ENCODE data around the gene ALOX15.
"Not testable (repeated sequence)": the region's sequence is repeated elsewhere in the genome, so short reads cannot be mapped to it uniquely, and the experiment has no call there.

Gene ALOX15

GRCh38 chr17:4632581-4632920, 8.9 kb downstream of the ALOX15 start:
- TF ChIP-seq CTCF (IDR thresholded peaks at IDR 0.05): no peak
- no peaks in the 10 kb centered on the region for H3K4me1 ChIP-seq
- H3K36me3 ChIP-seq (ENCODE audit: control insufficient read depth, insufficient read depth, low read length): no peaks in the 10 kb centered on the region
- no peaks in the 10 kb centered on the region for H3K27me3 ChIP-seq (ENCODE audit: control insufficient read depth, insufficient read depth, low read length)
- H2AFZ ChIP-seq: no peak overlapping the region
- H3K79me2 ChIP-seq: no peaks in the 10 kb centered on the region
- H3K9me3 ChIP-seq (ENCODE audit: control insufficient read depth, low read length): no peaks in the 10 kb centered on the region
- no peak overlapping the region for H3K4me2 ChIP-seq (ENCODE audit: low read length)
- H3K4me3 ChIP-seq (ENCODE audit: low read depth, low read length): no peak overlapping the region
- H3K9ac ChIP-seq: no peak overlapping the region
- H3K27ac ChIP-seq: no peak overlapping the region

- Histone ChIP-seq H3K36me3 (ENCODE audit: control insufficient read depth, insufficient read depth, low read length) (no peaks in the 10 kb centered on the region), H3K79me2 (no peaks in the 10 kb centered on the region), H3K4me2 (ENCODE audit: low read length) (no peak overlapping the region), H3K27ac (no peak overlapping the region), H3K4me3 (ENCODE audit: low read depth, low read length) (no peak overlapping the region), H3K4me1 (no peaks in the 10 kb centered on the region), H3K9me3 (ENCODE audit: control insufficient read depth, low read length) (no peaks in the 10 kb centered on the region), H2AFZ (no peak overlapping the region), H3K27me3 (ENCODE audit: control insufficient read depth, insufficient read depth, low read length) (no peaks in the 10 kb centered on the region), H3K9ac (no peak overlapping the region)
- TF ChIP-seq CTCF (IDR thresholded peaks at IDR 0.05): no peak
These were observed 9.5 kb downstream of the ALOX15 start for GRCh38 chr17:4631836-4632580.

GRCh38 chr17:4631431-4631830, 10.0 kb downstream of the ALOX15 start:
- TF ChIP-seq CTCF (IDR thresholded peaks at IDR 0.05): no peak
- Histone ChIP-seq H3K27me3 (ENCODE audit: control insufficient read depth, insufficient read depth, low read length) (no peaks in the 10 kb centered on the region), H3K36me3 (ENCODE audit: control insufficient read depth, insufficient read depth, low read length) (no peaks in the 10 kb centered on the region), H3K79me2 (no peaks in the 10 kb centered on the region), H3K4me3 (ENCODE audit: low read depth, low read length) (no peak overlapping the region), H3K9ac (no peak overlapping the region), H2AFZ (no peak overlapping the region), H3K4me1 (no peaks in the 10 kb centered on the region), H3K4me2 (ENCODE audit: low read length) (no peak overlapping the region), H3K27ac (no peak overlapping the region), H3K9me3 (ENCODE audit: control insufficient read depth, low read length) (no peaks in the 10 kb centered on the region)

GRCh38 chr17:4626734-4627256, 14.7 kb downstream of the ALOX15 start:
- no peak overlapping the region for H3K4me3 ChIP-seq (ENCODE audit: low read depth, low read length)
- H3K9me3 ChIP-seq (ENCODE audit: control insufficient read depth, low read length): no peaks in the 10 kb centered on the region
- H3K36me3 ChIP-seq (ENCODE audit: control insufficient read depth, insufficient read depth, low read length): no peaks in the 10 kb centered on the region
- no peak overlapping the region for H3K4me2 ChIP-seq (ENCODE audit: low read length)
- TF ChIP-seq CTCF (IDR thresholded peaks at IDR 0.05): no peak
- no peaks in the 10 kb centered on the region for H3K79me2 ChIP-seq
- peaks cover 4% of the 10 kb centered on the region for H3K4me1 ChIP-seq
- H2AFZ ChIP-seq: no peak overlapping the region
- H3K27me3 ChIP-seq (ENCODE audit: control insufficient read depth, insufficient read depth, low read length): no peaks in the 10 kb centered on the region
- H3K9ac ChIP-seq: no peak overlapping the region
- H3K27ac ChIP-seq: no peak overlapping the region

GRCh38 chr17:4625181-4625617, 16.3 kb downstream of the ALOX15 start:
- H3K4me3 ChIP-seq (ENCODE audit: low read depth, low read length): no peak overlapping the region

GRCh38 chr17:4624451-4624911, 17.0 kb downstream of the ALOX15 start:
- H3K27me3 ChIP-seq (ENCODE audit: control insufficient read depth, insufficient read depth, low read length); H3K9ac ChIP-seq; H2AFZ ChIP-seq; H3K36me3 ChIP-seq (ENCODE audit: control insufficient read depth, insufficient read depth, low read length); H3K4me3 ChIP-seq (ENCODE audit: low read depth, low read length); H3K4me2 ChIP-seq (ENCODE audit: low read length); H3K27ac ChIP-seq; H3K9me3 ChIP-seq (ENCODE audit: control insufficient read depth, low read length); H3K4me1 ChIP-seq; H3K79me2 ChIP-seq: not testable (repeated sequence)

More at GRCh38 chr17:4625181-4625617, 16.3 kb downstream of the ALOX15 start:
- no peaks in the 10 kb centered on the region for H3K9me3 ChIP-seq (ENCODE audit: control insufficient read depth, low read length)
- no peak overlapping the region for H3K4me2 ChIP-seq (ENCODE audit: low read length)
- no peak for TF ChIP-seq CTCF (IDR thresholded peaks at IDR 0.05)
- no peaks in the 10 kb centered on the region for H3K27me3 ChIP-seq (ENCODE audit: control insufficient read depth, insufficient read depth, low read length)
- H3K36me3 ChIP-seq (ENCODE audit: control insufficient read depth, insufficient read depth, low read length): no peaks in the 10 kb centered on the region
- H3K79me2 ChIP-seq: no peaks in the 10 kb centered on the region
- peaks cover 4% of the 10 kb centered on the region for H3K4me1 ChIP-seq
- no peak overlapping the region for H3K9ac ChIP-seq
- H3K27ac ChIP-seq: no peak overlapping the region
- H2AFZ ChIP-seq: peak overlapping the region; percentile 13

Measured in parathyroid adenoma (tissue), 2 donors.